Kasumi-1 (cell line): ENCODE data around the gene VPS13C.
A peak's percentile ranks its signal among the peaks of the same experiment; 100 is the strongest.
"Not testable (repeated sequence)": the region's sequence is repeated elsewhere in the genome, so short reads cannot be mapped to it uniquely, and the experiment has no call there.

ENCODE experiments used
- DNase-seq, 2 experiments: peaks; one replicate each; lab custom pipeline; 2025; lab: John Stamatoyannopoulos, UW

Gene VPS13C

DNA sequence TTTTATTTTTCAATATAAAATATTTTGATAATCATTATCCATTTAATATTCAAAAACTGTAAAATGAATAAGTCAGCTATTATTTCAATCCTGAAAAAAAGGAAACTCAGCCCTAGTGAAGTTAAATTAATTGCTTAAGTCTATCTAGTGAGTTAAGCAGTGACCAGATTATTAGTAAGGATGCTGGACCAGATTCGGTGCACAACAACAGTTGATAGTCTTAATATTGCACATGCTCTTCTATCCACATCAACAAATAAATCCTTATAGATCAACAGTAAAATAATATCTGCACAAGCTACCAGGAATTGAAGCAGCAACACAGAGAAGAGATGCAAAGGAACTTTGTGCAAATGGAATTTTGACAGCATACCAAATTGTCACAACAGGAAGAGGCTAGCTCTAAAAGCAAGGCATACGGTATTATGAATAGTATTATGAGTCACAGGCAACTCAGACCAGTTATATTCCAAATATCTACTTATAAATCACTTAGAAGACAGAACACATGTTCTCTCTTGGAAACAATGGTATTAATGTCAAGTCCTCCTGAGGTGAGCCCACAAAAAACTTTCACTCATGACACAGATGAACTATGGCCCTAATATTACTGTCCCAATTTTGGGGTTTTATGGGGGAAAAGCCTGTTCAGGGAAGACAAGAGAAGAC lies 24.9 kb downstream of the VPS13C start:
- DNase-seq, result no peak

- DNase-seq, result no peak
Observed at GRCh38 chr15:62027916-62028315, 32.3 kb downstream of the VPS13C start.

DNA sequence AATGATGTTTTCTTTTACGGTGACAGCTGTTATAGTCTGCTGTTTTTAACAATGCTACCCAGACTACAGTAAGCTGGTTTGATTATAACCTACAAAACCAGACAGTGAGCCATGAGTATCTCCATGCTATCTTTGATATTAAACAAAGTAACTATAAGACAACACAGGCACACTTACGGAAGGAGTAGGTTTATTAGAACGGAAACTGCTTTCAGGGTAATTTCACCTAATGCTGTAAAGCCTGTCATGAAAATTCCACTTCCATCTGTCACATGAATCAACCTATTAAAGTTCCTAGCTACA lies 33.0 kb downstream of the VPS13C start:
- DNase-seq, result no peak

DNA sequence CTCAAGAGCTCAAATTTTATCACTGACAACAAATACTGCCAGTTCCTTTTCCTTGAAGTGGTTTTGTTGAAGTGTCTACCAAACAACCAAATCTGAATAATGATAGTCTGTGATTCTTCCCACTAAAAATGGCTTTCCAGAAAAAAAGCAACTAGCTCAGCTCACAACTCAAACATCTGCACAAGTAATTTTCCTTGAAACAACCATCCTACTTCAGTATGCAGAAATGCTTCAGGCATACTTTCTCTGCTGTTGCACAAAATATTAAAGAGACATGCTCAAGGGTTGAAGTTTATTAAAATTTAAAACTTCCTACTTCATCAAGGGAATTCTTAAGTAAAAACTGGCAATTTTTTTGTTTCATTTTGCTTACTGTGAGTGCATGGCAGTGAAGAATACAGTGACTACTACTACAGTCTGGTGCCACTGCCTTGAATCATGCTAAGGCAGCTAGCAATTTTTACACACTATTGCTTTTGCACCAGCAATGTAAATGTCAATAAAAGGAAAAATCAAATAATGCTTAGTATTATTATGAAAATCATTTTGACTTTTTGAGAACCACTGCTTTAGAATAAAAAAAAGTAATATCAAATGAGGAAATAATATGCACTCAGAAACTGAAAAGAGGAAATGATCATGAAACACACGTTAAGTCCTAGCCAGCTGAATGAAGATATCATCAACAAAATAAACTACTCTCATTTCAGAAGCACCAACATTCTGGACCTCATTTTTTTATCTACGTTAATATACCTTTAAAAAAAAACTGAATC lies 33.6 kb downstream of the VPS13C start:
- DNase-seq, result peak; percentile 26 to 50

DNA sequence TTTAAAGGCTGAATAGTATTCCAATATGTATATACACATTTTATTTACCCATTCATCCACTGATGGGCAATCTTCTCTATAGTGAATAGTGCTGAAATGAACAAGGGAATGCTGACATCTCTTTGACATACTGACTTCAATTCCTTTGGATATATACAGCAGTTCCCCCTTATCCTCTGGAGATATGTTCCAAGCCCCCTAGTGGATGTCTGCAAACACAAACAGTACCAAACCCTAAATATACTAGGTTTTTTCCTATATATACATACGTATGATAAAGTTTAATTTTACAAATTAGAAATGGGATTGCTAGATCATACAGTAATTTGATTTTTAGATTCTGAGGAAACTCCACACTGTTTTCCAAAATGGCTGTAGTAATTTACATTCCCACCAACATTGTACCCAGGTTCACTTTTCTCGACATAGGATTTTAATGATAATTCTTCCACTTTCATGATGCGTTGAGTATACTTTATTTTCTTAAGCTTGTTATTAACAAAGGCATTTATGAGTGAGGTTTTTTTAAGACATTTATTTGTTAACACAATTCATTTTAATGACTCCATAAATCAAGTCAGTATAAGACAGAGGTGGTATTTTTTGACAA lies 38.2 kb downstream of the VPS13C start:
- peak; percentile 57 to 60 for DNase-seq

DNA sequence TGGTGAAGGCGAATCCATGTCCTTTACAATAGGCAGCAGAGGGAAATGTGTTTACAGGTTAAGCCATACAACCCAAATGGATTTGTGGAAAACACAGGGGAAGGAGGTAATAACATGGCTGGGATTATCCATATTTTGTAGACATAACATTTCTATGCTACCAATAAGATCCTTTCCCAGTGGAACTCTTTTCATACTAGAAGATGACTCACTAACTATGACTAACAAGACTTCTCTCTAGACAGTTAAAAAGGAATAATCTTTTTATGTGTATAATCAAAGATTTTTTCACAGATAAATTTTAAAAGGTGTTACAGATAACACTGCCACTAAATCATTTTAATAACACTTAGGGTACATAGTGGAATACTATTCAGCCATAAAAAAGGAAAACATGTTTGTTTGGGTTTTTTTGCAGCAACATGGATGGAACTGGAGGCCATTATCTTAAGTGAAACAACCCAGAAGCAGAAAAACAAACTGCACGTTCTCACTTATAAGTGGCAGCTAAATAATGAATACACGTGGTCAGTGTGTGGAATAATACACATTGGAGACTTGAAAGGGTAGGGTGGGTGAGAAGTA lies 39.6 kb downstream of the VPS13C start:
- no peak for DNase-seq

GRCh38 chr15:62005354-62005753 lies 54.9 kb downstream of the VPS13C start:
- not testable (repeated sequence) for DNase-seq

DNA sequence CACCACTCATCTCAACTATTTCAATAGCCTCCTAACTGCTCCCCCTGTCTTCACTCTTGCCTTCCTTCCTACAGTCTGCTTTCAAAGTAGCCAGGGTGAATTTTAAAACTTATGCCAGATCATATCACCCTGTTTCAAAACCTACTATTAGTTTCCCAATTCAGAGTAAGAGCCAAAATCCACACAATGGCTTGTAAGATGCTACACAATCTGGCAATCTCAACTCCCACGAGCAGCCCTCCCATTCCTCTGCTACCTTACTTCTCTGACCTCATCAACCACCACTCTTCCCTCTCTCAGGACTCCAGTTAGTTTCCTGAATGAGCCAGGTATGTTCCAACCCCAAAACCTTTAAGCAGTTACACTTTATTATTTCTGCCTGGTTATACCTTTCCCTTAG lies 62.5 kb downstream of the VPS13C start:
- DNase-seq, result no peak

DNA sequence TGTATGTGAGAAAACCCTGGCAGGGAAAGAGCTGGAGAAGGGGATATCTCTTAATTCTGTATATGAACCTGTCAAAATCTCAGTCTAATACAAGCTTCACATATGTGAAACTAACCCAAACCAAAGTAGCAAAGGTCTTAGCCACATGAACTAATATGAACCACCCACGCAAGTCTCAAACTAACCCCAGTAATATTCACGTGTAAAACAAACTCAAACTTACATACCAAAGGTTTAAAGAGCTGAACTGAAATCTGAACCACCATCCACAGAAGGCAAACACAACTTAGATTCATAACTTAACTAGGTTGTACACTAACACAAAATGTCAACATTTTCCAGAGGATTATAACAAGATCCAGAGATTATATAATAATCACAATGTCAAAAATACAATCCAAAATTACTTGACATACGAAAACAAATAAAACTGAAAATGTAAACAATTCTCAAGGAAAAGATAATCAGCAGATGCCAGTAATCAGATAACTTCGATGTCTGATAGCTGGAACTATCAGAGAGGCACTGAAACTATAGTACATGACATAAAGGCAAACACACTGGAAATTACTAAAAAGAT lies 64.1 kb downstream of the VPS13C start:
- no peak for DNase-seq

DNA sequence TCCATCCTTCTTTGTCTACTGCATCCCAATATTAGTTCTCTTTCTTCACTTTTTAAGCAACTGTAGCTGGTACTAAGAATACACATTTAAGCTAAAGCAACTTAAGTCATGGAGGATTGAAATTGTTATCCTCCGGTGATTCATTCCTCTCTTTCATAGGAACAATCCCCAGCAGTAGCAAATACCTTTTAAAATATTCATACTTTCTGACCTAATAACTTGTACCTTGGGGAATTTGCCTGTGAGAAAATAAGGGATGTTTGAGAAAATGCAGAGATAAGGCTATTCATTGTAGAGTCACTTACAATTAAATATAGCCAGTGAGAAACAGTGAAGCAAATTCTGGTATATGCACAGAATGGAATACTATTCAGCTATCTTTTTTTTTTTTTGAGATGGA lies 66.0 kb downstream of the VPS13C start:
- DNase-seq, result no peak

GRCh38 chr15:61992518-61992917 lies 67.7 kb downstream of the VPS13C start:
- DNase-seq, result no peak

DNA sequence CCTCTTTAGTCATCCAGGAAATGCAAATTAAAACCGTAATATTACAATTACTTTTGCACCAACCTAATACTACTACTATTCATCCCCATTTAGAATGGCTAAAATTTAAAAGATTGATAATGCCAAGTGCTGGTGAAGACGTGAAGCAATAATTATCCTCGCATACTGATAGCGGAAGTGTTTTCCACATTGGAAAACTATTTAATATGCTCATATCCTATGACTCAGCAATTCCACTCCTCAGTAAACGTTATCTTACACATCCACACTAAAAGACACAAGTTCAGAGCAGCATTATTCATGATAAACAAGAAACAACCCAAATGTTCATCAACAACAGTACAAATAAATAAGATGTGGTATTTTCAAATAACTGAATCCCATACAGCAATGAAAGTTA lies 70.6 kb downstream of the VPS13C start:
- no peak for DNase-seq

DNA sequence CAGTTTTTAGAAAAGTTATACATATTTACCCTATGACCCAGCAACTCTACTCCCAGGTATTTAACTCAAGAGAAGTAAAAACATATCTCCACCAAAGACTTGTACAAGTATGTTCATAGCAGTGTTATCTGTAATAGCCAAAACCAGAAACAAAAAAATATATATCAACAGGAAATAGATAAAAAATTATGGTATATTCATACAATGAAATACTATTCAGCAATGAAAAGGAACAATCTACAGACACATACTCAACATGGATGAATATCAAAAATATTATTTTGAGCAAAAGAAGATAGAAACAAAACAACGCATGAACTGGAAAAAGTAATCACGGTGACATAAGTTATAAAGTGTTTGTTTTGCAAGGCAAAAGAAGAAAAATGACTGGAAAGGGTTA lies 72.4 kb downstream of the VPS13C start:
- DNase-seq, result no peak

GRCh38 chr15:61983081-61983480 lies 77.2 kb downstream of the VPS13C start:
- no peak for DNase-seq

DNA sequence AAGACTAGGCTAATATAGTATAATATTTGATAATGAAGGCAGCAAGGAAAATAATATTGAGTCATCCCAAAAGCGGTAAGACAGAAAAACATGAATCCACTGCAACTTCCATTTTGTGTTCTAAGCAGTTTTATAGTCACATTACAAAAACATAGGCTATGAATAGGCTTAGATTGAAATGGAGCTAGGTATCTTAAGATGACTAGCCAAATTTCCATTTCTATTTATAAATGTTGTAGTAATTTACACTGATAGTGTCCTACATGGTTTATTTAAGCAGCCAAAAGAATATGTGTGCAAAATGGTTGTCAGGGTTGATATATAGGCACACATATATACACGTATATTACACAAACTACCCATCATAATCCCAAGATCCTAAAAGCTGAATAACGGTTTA lies 82.0 kb downstream of the VPS13C start:
- no peak for DNase-seq

GRCh38 chr15:61974759-61975158 lies 85.5 kb downstream of the VPS13C start:
- DNase-seq, result no peak

DNA sequence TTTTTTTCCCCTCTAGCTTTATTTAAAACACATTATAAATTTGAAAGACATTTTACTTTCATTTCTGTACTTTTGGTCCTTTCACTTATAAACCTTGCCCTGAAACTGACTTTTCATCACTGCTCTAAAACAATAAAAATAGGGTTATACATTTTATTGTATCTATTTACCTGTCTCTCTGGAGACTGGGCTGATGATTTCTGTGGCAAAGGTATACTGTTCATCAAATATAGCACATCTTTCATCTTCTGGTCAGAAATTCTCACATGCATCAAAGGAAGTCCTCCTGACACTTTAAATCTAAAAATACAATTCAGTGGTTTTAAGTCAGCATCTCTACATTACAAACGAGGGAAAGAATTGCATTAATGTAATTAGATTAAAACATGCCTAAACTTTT lies 86.1 kb downstream of the VPS13C start:
- DNase-seq, result no peak

GRCh38 chr15:61951949-61952348 lies 108.3 kb downstream of the VPS13C start:
- no peak for DNase-seq

GRCh38 chr15:61946778-61947177 lies 113.5 kb downstream of the VPS13C start:
- DNase-seq, result no peak

DNA sequence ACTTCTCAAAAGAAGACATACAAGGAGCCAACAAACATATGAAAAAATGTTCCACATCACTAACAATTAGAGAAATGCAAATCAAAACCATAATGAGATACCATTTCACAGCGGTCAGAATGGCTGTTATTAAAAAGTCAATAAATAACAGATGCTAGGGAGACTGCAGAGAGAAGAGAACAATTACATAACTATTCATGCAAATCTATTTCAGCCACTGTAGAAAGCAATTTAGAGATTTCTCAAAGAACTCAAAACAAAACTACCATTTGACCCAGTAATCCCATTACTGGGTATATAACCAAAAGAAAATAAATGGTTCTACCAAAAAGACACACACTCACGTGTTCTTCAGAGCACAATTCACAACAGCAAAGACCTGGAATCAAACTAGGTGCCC lies 116.3 kb downstream of the VPS13C start:
- no peak for DNase-seq

DNA sequence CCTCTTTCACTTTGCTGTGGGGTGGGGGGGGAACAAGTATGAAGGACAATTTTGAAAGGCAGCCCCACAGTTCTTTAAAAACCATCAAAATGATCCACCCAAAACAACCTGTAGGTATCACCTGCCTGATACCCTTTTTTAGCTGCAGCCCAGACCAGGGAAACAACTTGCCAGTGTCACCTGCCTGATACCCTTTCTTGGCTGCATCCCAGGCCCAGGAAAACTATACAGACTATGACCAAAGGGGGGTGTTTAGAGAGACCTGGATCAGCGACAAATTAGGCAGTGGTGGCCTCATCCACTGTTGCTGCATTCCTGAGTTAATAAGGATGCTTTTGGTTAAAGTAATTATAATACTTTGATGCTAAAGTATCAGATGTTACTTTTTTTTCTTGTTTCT lies 122.0 kb downstream of the VPS13C start:
- no peak for DNase-seq

GRCh38 chr15:61936528-61937195 lies 123.6 kb downstream of the VPS13C start:
- no peak for DNase-seq
